ENCODE data around the gene SIK3.
"Not testable (repeated sequence)": the region's sequence is repeated elsewhere in the genome, so short reads cannot be mapped to it uniquely, and the experiment has no call there.

DNA sequence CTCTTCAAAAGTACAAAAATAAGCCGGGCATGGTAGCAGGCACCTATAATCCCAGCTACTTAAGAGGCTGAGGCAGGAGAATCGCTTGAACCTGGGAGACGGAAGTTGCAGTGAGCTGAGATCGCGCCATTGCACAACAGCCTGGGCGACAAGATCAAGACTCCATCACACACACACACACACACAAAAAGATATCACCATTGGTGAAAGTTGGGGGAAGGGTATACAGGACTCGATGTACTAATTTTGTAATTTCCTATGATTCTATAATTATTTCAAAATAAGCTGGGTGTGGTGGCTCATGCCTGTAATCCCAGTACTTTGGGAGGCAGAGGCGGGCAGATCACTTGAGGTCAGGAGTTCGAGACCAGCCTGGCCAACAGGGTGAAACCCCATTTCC is 48.1 kb downstream of the SIK3 start:
- not testable (repeated sequence) for TF ChIP-seq EZH2, EZH2phosphoT487 (IDR thresholded peaks at IDR 0.05)
- TF ChIP-seq, protein P1, sequence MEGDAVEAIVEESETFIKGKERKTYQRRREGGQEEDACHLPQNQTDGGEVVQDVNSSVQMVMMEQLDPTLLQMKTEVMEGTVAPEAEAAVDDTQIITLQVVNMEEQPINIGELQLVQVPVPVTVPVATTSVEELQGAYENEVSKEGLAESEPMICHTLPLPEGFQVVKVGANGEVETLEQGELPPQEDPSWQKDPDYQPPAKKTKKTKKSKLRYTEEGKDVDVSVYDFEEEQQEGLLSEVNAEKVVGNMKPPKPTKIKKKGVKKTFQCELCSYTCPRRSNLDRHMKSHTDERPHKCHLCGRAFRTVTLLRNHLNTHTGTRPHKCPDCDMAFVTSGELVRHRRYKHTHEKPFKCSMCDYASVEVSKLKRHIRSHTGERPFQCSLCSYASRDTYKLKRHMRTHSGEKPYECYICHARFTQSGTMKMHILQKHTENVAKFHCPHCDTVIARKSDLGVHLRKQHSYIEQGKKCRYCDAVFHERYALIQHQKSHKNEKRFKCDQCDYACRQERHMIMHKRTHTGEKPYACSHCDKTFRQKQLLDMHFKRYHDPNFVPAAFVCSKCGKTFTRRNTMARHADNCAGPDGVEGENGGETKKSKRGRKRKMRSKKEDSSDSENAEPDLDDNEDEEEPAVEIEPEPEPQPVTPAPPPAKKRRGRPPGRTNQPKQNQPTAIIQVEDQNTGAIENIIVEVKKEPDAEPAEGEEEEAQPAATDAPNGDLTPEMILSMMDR (IDR thresholded peaks at IDR 0.05), result not testable (repeated sequence)

Measured in neural progenitor cell (in vitro differentiated cells).